Amygdala (tissue), 56 donors: Measurements from ENCODE around the gene CHCHD6.
A peak's percentile ranks its signal among the peaks of the same experiment; 100 is the strongest.

Source experiments
- DNase-seq, 56 donors: peaks; one replicate each; lab custom pipeline; 2025; lab: John Stamatoyannopoulos, UW

Gene CHCHD6

GRCh38 chr3:126983276-126983652 is 279.2 kb downstream of the CHCHD6 start:
- DNase-seq: no peak

GRCh38 chr3:126983653-126984390 is 279.8 kb downstream of the CHCHD6 start:
- no peak for DNase-seq

GRCh38 chr3:126984391-126985131 is 280.5 kb downstream of the CHCHD6 start:
- no peak for DNase-seq

GRCh38 chr3:126985132-126985985 is 281.3 kb downstream of the CHCHD6 start:
- no peak for DNase-seq

- DNase-seq: no peak
These were observed 282.0 kb downstream of the CHCHD6 start for GRCh38 chr3:126986001-126986400.

GRCh38 chr3:126987129-126987528 is 283.1 kb downstream of the CHCHD6 start:
- DNase-seq: no peak

GRCh38 chr3:126987596-126987995 is 283.6 kb downstream of the CHCHD6 start:
- DNase-seq: no peak

GRCh38 chr3:126988451-126989021 is 284.5 kb downstream of the CHCHD6 start:
- DNase-seq: no peak

- no peak for DNase-seq
These were observed 285.4 kb downstream of the CHCHD6 start for GRCh38 chr3:126989316-126990023.

- no peak for DNase-seq
These were observed 286.1 kb downstream of the CHCHD6 start for GRCh38 chr3:126990024-126990700.

- DNase-seq: no peak
These were observed 286.9 kb downstream of the CHCHD6 start for GRCh38 chr3:126990890-126991289.

- DNase-seq: no peak
These were observed 287.5 kb downstream of the CHCHD6 start for GRCh38 chr3:126991366-126992200.

- no peak for DNase-seq
These were observed 288.2 kb downstream of the CHCHD6 start for GRCh38 chr3:126992216-126992615.

- no peak for DNase-seq
These were observed 288.7 kb downstream of the CHCHD6 start for GRCh38 chr3:126992776-126993175.

GRCh38 chr3:126993436-126993835 is 289.4 kb downstream of the CHCHD6 start:
- no peak for DNase-seq

GRCh38 chr3:126994661-126995245 is 290.7 kb downstream of the CHCHD6 start:
- DNase-seq: peak in 7 of 56 donors; percentile 15 to 38 (median 27)

GRCh38 chr3:126995254-126995780 is 291.3 kb downstream of the CHCHD6 start:
- peak in 1 of 56 donors; percentile 23 for DNase-seq
